ENCODE data around the gene NOXA1.

NOXA1 gene

GRCh38 chr9:137470785-137471184 lies 47.6 kb downstream of the NOXA1 start:
- DNase-seq: no peak

- no peak for DNase-seq
These were observed 51.1 kb downstream of the NOXA1 start for GRCh38 chr9:137474271-137474670.

DNA sequence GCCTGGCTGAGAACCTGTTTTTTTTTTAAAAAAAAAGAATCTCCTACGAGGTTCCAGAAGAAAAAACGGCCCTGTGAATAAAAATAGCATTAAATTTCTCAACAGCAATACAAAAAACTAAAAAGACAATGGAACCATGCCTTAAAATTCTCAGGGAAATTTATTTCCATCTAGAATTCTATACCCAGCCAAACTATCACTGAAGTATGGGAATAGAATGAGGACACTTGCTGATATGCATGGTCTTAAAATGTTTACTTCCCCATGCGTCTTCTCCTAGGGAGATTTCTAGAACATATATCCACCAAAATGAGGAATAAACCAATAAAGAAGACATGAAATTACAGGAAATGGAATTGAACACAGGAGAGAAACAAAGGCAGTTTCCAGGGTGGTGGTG lies 52.5 kb downstream of the NOXA1 start:
- no peak for DNase-seq

- no peak for DNase-seq
These were observed 53.7 kb downstream of the NOXA1 start for GRCh38 chr9:137476856-137477255.

DNA sequence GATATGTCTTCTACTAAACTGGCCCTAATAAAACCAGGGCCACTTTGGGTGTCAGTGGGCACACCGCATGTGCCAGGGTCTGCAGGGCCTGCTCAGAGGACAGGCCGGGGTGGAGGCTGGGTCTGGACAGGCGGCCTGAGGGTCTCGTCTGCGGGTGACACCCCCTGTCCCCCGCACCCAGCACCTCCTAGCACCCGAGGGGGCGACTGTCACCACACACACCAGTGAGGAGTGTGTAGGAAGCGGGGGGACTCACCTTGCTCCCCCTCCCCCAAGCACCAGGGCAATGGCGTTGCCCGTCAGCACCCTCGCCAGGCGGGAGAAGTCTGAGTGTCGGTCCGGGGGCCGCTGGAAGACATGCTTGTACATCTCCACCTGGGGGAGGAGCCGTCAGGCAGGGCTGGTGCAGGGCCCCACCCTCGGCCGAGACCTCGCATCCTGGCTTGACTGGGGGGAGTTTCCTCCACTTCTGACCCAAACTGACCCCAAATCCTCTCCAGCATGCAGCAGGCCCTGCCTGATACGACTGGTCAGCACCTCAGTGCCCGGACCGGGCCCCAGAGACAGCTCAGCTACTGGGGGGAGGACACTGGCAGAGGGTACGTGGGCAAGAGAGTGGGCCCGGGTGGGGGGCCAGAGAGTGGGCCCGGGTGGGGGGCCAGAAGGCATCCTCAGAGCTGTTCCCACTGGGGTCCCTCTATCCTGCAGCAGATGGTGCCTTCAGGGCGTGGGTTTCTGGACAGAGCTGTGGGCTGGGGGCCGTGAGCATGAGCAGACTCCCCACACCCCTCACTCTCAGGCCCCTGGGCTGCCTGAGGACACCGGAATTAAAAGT lies 54.8 kb downstream of the NOXA1 start:
- no peak for DNase-seq

GRCh38 chr9:137478613-137478961 lies 55.4 kb downstream of the NOXA1 start:
- no peak for DNase-seq

DNA sequence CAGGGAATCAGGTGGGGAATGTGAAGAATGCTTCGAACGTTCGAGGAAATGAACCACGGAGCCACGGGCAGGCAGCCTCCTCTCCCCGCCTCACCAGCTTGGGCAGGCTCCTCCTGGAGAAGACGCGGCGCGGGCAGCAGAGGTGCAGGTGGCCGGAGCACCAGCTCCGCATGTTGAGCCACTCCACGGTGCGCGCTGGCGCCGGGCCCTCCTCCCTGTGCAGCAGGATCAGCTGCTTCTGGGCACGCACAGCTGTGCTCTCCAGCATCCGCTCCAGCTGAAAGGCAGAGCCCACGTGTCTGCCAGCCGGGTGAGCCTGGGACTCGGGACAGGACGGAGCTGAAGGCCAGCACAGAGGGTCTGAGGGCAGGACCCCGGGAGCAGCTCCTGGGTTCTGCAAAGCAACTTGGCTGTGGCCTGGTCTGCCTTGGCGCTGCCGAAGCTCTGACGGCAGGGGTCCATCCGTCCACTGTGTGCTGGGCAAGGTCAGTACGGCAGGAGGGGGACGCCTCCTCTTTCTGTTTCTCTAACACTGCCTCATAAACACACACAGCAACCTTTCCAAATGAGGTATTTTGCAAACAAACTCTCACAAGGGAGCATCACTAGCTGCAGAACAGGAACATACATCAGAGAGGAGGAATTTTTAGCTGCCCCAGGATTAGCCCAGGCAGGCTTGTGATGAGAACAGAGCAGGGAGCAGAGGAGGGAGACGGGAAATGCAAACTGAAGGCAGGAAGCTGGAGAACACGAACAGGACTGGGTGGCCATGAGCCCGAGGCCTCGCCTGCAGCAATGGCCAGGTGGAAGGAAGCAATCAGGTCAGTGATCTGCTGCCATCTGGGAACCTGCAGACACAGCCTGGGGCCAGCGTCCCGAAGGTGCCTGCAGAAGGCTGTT lies 56.0 kb downstream of the NOXA1 start:
- DNase-seq: no peak

- no peak for DNase-seq
These were observed 56.9 kb downstream of the NOXA1 start for GRCh38 chr9:137479892-137480685.

DNA sequence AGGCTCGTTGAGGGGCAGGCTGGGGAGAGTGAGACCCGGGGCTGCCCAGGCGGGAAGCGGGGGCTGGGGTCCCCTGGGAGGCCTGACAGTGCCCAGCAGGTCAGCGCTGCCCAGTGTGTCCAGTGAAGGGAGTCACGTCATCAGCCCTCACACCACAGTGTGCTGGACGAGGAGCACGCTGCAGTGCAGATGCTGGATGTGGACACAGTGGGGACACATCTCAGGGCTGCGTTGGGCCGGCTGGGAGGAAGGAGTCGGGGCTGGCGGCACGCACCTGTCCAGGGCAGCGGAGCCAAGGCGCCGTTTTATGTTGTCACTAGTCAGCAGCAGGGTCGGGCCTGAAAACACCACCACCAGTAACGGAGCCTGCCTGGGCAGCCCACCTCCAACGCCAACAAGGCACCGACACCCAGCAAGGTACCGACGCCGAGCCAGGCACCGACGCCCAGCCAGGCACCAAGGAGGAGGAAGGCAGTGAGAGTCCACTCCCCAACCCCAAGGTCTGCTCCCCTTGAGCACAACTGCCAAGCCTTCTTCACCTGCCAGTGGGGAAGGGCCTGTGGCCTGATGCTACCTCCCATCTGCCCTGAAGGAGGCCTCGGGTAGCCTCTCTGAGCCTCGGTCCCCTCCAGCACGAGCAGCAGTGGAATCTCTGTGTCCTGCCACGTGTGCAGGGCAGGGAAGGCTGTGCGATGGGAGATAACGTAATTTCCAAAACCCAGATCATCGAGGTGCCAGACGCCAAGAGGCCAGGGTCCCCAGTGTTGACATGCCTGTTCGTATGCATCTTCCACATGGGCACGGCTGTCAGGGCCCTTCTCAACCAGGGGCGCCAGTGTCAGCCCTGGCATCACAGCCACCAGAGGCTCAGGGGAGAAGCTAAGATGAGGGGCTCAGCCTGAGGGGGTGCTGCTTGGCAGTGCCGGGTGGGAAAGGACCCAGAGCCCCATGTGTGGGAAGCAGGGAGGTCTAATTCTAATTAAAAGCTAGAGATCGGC lies 57.8 kb downstream of the NOXA1 start:
- DNase-seq: no peak

GRCh38 chr9:137482094-137482781 lies 59.0 kb downstream of the NOXA1 start:
- DNase-seq: no peak
